ENCODE measurements around the gene ITPRIP. TPM values are rescaled to one million over a fixed set of nuclear protein-coding genes. Genes with fewer than 3 reads are reported as not detected.

Gene ITPRIP
- total RNA-seq, 1 donor from 2014 or later: 19.8 TPM

DNA sequence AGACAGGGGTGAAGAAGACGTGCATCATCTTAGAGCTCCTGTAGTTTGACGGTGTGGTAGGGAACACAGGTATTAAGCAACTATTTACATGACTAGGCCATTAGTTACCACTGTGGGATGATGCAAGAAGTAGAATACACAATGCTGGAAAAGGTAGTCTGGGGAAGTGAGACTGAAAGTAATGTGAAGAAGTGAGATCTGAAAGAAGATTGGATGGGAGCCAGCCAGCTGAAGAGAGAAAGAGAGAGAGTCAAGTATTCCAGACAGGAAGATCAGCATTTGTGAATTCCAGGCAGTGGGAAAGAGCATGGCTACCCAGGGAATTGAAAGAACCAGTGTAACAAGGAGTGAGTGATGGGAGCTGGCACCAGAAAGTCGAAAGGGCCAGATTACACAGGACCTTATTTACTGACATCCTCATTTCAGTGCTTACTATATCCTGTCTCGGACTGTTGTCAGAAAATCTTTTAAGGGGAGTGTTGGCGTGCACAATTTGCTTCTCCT lies 11.4 kb upstream of the ITPRIP start:
- no peaks in the 10 kb centered on the region for H3K36me3 Mint-ChIP-seq (ENCODE audit: unreplicated experiment)
- H3K9me3 Mint-ChIP-seq (ENCODE audit: unreplicated experiment): no peaks in the 10 kb centered on the region
- H3K4me1 Mint-ChIP-seq (ENCODE audit: low read depth, unreplicated experiment): peaks cover 13% of the 10 kb centered on the region
- H3K27me3 Mint-ChIP-seq (ENCODE audit: unreplicated experiment): no peaks in the 10 kb centered on the region
- TF ChIP-seq, protein P1, sequence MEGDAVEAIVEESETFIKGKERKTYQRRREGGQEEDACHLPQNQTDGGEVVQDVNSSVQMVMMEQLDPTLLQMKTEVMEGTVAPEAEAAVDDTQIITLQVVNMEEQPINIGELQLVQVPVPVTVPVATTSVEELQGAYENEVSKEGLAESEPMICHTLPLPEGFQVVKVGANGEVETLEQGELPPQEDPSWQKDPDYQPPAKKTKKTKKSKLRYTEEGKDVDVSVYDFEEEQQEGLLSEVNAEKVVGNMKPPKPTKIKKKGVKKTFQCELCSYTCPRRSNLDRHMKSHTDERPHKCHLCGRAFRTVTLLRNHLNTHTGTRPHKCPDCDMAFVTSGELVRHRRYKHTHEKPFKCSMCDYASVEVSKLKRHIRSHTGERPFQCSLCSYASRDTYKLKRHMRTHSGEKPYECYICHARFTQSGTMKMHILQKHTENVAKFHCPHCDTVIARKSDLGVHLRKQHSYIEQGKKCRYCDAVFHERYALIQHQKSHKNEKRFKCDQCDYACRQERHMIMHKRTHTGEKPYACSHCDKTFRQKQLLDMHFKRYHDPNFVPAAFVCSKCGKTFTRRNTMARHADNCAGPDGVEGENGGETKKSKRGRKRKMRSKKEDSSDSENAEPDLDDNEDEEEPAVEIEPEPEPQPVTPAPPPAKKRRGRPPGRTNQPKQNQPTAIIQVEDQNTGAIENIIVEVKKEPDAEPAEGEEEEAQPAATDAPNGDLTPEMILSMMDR (IDR thresholded peaks at IDR 0.05; ENCODE audit: partially characterized antibody, unreplicated experiment): no peak
- no peak overlapping the region for H3K27ac Mint-ChIP-seq (ENCODE audit: unreplicated experiment)
- no peak overlapping the region for H3K4me3 Mint-ChIP-seq (ENCODE audit: unreplicated experiment)
- DNase-seq: no peak

DNA sequence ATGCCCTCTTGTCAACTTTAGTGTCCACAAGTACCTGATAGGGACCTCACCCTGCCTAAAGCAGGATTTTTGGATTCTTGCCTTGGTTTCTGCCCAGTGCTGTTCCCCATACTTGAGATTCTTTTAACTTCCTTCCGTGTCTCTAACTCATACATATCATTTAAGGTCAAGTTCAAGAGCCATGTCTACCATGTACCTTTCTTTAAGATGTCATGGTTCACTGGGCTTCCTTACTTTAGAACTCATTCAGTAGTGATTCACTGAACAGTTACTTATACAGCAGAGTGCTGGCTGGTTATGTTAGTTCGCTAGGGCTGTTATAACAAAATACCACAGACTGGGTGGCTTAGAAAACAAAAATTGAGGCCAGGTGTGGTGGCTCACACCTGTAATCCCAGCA lies 10.3 kb upstream of the ITPRIP start:
- no peaks in the 10 kb centered on the region for H3K27me3 Mint-ChIP-seq (ENCODE audit: unreplicated experiment)
- H3K36me3 Mint-ChIP-seq (ENCODE audit: unreplicated experiment): no peaks in the 10 kb centered on the region
- TF ChIP-seq, protein P1 (IDR thresholded peaks at IDR 0.05; ENCODE audit: partially characterized antibody, unreplicated experiment): no peak
- DNase-seq: no peak
- no peak overlapping the region for H3K4me3 Mint-ChIP-seq (ENCODE audit: unreplicated experiment)
- no peak overlapping the region for H3K27ac Mint-ChIP-seq (ENCODE audit: unreplicated experiment)
- no peaks in the 10 kb centered on the region for H3K9me3 Mint-ChIP-seq (ENCODE audit: unreplicated experiment)
- H3K4me1 Mint-ChIP-seq (ENCODE audit: low read depth, unreplicated experiment): peaks cover 13% of the 10 kb centered on the region

DNA sequence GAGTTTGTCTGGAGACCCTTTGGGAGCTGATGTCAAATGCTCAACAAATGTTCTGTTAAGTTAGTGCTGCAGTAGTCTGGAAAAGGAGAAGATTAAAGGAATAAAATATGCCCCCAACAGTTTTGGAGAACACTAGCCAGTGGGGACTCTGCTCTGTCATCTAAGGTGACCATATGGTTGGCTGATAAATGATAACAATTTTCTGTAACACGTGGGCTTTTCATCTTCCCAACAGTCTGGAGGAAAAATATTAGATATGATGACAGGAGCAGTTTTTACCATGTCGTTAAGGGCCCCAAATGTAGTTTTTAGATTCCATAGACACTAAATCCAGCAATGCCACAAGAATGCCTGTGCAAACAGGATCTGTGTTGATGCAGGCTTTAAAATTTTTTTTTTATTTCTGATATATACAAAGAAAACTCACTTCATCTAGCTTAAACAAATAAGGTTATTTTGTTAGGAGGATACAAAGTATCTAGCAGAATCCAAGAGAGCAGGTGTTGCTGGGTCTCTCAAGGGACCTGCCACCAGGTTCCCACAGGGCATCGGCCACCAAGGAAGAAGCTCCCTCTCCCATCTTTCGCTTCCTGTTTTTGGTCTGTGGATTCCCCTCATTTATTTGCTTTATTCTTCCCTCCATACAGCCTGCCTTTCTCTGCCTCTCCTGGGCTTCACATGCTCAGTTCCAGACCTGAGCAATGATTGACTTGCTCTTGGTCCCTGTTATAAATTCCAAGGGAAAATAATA lies 9.2 kb upstream of the ITPRIP start:
- no peak overlapping the region for H3K27ac Mint-ChIP-seq (ENCODE audit: unreplicated experiment)
- no peak for DNase-seq
- TF ChIP-seq, protein P1 (IDR thresholded peaks at IDR 0.05; ENCODE audit: partially characterized antibody, unreplicated experiment): no peak
- no peaks in the 10 kb centered on the region for H3K27me3 Mint-ChIP-seq (ENCODE audit: unreplicated experiment)
- peaks cover 11% of the 10 kb centered on the region for H3K4me1 Mint-ChIP-seq (ENCODE audit: low read depth, unreplicated experiment)
- no peaks in the 10 kb centered on the region for H3K36me3 Mint-ChIP-seq (ENCODE audit: unreplicated experiment)
- no peak overlapping the region for H3K4me3 Mint-ChIP-seq (ENCODE audit: unreplicated experiment)
- no peaks in the 10 kb centered on the region for H3K9me3 Mint-ChIP-seq (ENCODE audit: unreplicated experiment)

DNA sequence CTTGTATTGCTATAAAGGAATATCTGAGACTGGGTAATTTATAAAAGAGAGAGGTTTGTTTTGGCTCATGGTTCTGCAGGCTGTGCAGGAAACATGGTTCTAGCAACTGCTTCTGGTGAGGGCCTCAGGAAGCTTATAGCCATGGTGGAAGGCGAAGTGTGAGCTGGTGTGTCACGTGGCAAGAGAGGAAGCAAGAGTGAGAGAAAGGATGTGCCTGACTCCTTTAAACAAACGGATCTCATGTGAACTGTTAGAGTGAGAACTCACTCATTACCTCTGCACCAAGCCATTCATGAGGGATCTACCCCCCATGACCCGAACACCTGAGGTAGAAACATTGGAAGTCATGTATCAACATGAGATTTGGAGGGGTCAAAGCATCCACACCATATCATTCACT lies 7.7 kb upstream of the ITPRIP start:
- Mint-ChIP-seq H3K27me3 (ENCODE audit: unreplicated experiment) (no peaks in the 10 kb centered on the region), H3K9me3 (ENCODE audit: unreplicated experiment) (no peaks in the 10 kb centered on the region), H3K36me3 (ENCODE audit: unreplicated experiment) (no peaks in the 10 kb centered on the region), H3K27ac (ENCODE audit: unreplicated experiment) (no peak overlapping the region), H3K4me3 (ENCODE audit: unreplicated experiment) (no peak overlapping the region), H3K4me1 (ENCODE audit: low read depth, unreplicated experiment) (peaks cover 9% of the 10 kb centered on the region)
- TF ChIP-seq, protein P1 (IDR thresholded peaks at IDR 0.05; ENCODE audit: partially characterized antibody, unreplicated experiment): no peak
- DNase-seq: no peak

DNA sequence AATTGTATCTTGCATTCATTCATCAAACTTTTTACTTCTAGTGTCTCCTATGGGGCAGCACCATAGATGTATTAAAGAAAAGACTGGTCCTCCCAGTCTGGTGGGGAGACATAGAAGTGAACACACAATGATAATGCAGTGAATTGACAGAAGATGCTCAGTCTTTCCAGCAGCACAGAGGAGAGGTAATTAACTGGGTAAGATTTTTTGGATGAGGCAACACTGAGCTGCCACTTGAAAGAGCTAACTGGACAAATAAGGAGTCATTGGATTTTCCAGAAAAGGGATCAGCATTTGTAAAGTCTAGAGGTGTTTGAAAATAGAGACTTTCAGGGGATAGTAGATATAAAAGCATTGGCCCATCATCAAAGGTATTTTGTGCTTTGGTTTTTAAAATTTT lies 7.2 kb upstream of the ITPRIP start:
- Mint-ChIP-seq H3K27ac (ENCODE audit: unreplicated experiment) (no peak overlapping the region), H3K4me1 (ENCODE audit: low read depth, unreplicated experiment) (peaks cover 9% of the 10 kb centered on the region), H3K36me3 (ENCODE audit: unreplicated experiment) (no peaks in the 10 kb centered on the region), H3K9me3 (ENCODE audit: unreplicated experiment) (no peaks in the 10 kb centered on the region), H3K4me3 (ENCODE audit: unreplicated experiment) (no peak overlapping the region), H3K27me3 (ENCODE audit: unreplicated experiment) (no peaks in the 10 kb centered on the region)
- TF ChIP-seq, protein P1 (IDR thresholded peaks at IDR 0.05; ENCODE audit: partially characterized antibody, unreplicated experiment): no peak
- no peak for DNase-seq

Data from glutamatergic neuron (in vitro differentiated cells).